ENCODE data around the gene ARF5. TPM values are rescaled to one million over a fixed set of nuclear protein-coding genes. Genes with fewer than 3 reads are reported as not detected.
A peak's percentile ranks its signal among the peaks of the same experiment; 100 is the strongest.

ARF5 gene
- total RNA-seq, 1 experiment from 2014 or later, result 83.5 TPM

DNA sequence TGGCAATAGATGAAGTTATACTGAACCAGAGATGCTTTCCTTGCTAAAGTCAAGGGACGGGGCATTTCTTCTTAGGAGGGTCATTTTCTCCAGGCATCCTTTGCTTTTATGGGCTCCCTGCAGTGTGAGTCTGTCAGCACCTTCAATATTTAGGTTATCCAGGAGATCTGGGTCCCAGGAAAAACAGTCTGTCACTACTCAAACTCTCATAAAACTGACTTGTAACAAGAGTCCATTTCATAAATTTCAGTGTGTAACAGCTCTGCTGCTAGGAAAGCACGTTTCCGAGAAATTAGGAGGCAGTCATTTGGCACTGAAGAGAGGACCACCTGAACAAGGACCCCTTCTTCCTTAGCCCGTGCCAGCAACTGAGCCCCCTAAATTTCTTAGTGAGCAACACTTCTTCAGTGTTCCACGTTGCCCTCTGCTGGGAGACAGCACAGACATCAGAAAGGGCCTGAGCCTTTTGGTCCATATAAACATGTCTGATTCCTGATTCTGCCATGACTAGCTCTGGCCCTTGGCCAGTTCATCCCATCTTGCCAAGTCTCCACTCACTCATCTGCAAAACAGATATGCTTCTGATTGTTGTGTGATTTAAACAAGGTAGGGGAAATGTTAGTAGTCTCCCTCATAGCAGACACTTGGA lies 10.1 kb upstream of the ARF5 start:
- no peak overlapping the region for H3K27ac ChIP-seq (ENCODE audit: low read depth, low read length, poor library complexity, severe bottlenecking)
- no peaks in the 10 kb centered on the region for H3K4me1 ChIP-seq (ENCODE audit: insufficient read depth, low read length, poor library complexity, severe bottlenecking)
- no TSS peak for BruUV-seq (replicated peaks)
- DNase-seq (ENCODE audit: low spot score), result no peak
- ChIA-PET CTCF (no interaction called here), POLR2A (ENCODE audit: low non-redundant PET) (no interaction called here)
- no peak overlapping the region for H3K4me3 ChIP-seq (ENCODE audit: low read depth, low read length, poor library complexity, severe bottlenecking)
- no peaks in the 10 kb centered on the region for H3K27me3 ChIP-seq (replicated peaks; ENCODE audit: insufficient read depth, low read depth, low read length, poor library complexity)
- intact Hi-C loops (cut with micrococcal nuclease; ENCODE audit: unreplicated experiment), result no loop called here
- H3K36me3 ChIP-seq (ENCODE audit: insufficient read depth, low read length, poor library complexity, severe bottlenecking), result peaks cover 8% of the 10 kb centered on the region
- no peaks in the 10 kb centered on the region for H3K9me3 ChIP-seq (ENCODE audit: low read depth, low read length, poor library complexity, severe bottlenecking)
- TF ChIP-seq EZH2 (IDR thresholded peaks at IDR 0.05; ENCODE audit: borderline replicate concordance, low read depth, low read length, poor library complexity, severe bottlenecking), result no peak
- TF ChIP-seq, protein P1, sequence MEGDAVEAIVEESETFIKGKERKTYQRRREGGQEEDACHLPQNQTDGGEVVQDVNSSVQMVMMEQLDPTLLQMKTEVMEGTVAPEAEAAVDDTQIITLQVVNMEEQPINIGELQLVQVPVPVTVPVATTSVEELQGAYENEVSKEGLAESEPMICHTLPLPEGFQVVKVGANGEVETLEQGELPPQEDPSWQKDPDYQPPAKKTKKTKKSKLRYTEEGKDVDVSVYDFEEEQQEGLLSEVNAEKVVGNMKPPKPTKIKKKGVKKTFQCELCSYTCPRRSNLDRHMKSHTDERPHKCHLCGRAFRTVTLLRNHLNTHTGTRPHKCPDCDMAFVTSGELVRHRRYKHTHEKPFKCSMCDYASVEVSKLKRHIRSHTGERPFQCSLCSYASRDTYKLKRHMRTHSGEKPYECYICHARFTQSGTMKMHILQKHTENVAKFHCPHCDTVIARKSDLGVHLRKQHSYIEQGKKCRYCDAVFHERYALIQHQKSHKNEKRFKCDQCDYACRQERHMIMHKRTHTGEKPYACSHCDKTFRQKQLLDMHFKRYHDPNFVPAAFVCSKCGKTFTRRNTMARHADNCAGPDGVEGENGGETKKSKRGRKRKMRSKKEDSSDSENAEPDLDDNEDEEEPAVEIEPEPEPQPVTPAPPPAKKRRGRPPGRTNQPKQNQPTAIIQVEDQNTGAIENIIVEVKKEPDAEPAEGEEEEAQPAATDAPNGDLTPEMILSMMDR (conservative IDR thresholded peaks at IDR 0.05; ENCODE audit: low read depth, low read length), result peak; percentile 23; the same call in 1 of the 2 replicates

- no peak overlapping the region for H3K27ac ChIP-seq (ENCODE audit: low read depth, low read length, poor library complexity, severe bottlenecking)
- H3K9me3 ChIP-seq (ENCODE audit: low read depth, low read length, poor library complexity, severe bottlenecking), result no peaks in the 10 kb centered on the region
- H3K4me1 ChIP-seq (ENCODE audit: insufficient read depth, low read length, poor library complexity, severe bottlenecking), result no peaks in the 10 kb centered on the region
- CTCF ChIA-PET, result no interaction called here
- H3K36me3 ChIP-seq (ENCODE audit: insufficient read depth, low read length, poor library complexity, severe bottlenecking), result peaks cover 8% of the 10 kb centered on the region
- DNase-seq (ENCODE audit: low spot score), result no peak
- no peaks in the 10 kb centered on the region for H3K27me3 ChIP-seq (replicated peaks; ENCODE audit: insufficient read depth, low read depth, low read length, poor library complexity)
- intact Hi-C loops (cut with micrococcal nuclease; ENCODE audit: unreplicated experiment), result no loop called here
- POLR2A ChIA-PET (ENCODE audit: low non-redundant PET), result no interaction called here
- no TSS peak for BruUV-seq (replicated peaks)
- no peak for TF ChIP-seq EZH2 (IDR thresholded peaks at IDR 0.05; ENCODE audit: borderline replicate concordance, low read depth, low read length, poor library complexity, severe bottlenecking)
- TF ChIP-seq, protein P1 (conservative IDR thresholded peaks at IDR 0.05; ENCODE audit: low read depth, low read length), result no peak
- no peak overlapping the region for H3K4me3 ChIP-seq (ENCODE audit: low read depth, low read length, poor library complexity, severe bottlenecking)
Measured at GRCh38 chr7:127578711-127579275, 9.4 kb upstream of the ARF5 start.

DNA sequence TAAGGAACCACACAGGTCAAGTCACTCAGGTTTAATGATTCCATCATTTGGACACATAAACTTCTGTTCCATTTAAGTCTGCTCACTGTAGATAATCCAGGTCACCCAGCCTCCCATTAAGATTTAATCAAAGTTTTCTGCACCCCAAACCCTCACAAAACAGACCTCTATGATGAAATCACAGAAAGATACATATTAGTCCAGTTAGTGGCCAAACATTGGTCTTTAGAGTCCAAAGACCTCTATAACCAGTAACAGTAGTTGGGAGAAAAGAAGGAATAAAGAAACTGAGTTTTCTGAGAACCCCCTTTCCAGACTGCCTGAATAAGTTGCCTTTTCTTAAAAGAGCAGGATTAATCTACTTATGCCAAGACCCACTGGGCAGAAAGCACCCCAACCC lies 7.6 kb upstream of the ARF5 start:
- Histone ChIP-seq H3K27ac (ENCODE audit: low read depth, low read length, poor library complexity, severe bottlenecking) (no peak overlapping the region), H3K36me3 (ENCODE audit: insufficient read depth, low read length, poor library complexity, severe bottlenecking) (peaks cover 8% of the 10 kb centered on the region), H3K27me3 (replicated peaks; ENCODE audit: insufficient read depth, low read depth, low read length, poor library complexity) (no peaks in the 10 kb centered on the region), H3K4me1 (ENCODE audit: insufficient read depth, low read length, poor library complexity, severe bottlenecking) (peaks cover 8% of the 10 kb centered on the region), H3K9me3 (ENCODE audit: low read depth, low read length, poor library complexity, severe bottlenecking) (no peaks in the 10 kb centered on the region), H3K4me3 (ENCODE audit: low read depth, low read length, poor library complexity, severe bottlenecking) (no peak overlapping the region)
- intact Hi-C loops (cut with micrococcal nuclease; ENCODE audit: unreplicated experiment), result no loop called here
- DNase-seq (ENCODE audit: low spot score), result no peak
- CTCF ChIA-PET, result no interaction called here
- no TSS peak for BruUV-seq (replicated peaks)
- TF ChIP-seq, protein P1 (conservative IDR thresholded peaks at IDR 0.05; ENCODE audit: low read depth, low read length), result no peak
- TF ChIP-seq EZH2 (IDR thresholded peaks at IDR 0.05; ENCODE audit: borderline replicate concordance, low read depth, low read length, poor library complexity, severe bottlenecking), result no peak
- POLR2A ChIA-PET (ENCODE audit: low non-redundant PET), result no interaction called here

Data from A673 (cell line).